Fibroblast of mammary gland (primary cell): ENCODE data around the gene MAP7D3.
A peak's percentile ranks its signal among the peaks of the same experiment; 100 is the strongest.

Experiments used
- DNase-seq: peaks from one replicate; pipeline ENCODE4 v3.0.0-alpha.2; 2010; ENCODE audit warnings: low read depth
- H3K4me3 ChIP-seq: 2 replicates; pipeline ENCODE4 v1.5.1; 2011; ENCODE audit warnings: low read depth, mild to moderate bottlenecking, low read length, moderate library complexity; ENCODE audit not compliant: control insufficient read depth
- CTCF ChIP-seq: conservative IDR thresholded peaks from 2 replicates; pipeline ENCODE4 v1.5.1; 2011; ENCODE audit warnings: low read depth, low read length, inconsistent platforms; ENCODE audit not compliant: control insufficient read depth, insufficient read depth

The MAP7D3 gene

DNA sequence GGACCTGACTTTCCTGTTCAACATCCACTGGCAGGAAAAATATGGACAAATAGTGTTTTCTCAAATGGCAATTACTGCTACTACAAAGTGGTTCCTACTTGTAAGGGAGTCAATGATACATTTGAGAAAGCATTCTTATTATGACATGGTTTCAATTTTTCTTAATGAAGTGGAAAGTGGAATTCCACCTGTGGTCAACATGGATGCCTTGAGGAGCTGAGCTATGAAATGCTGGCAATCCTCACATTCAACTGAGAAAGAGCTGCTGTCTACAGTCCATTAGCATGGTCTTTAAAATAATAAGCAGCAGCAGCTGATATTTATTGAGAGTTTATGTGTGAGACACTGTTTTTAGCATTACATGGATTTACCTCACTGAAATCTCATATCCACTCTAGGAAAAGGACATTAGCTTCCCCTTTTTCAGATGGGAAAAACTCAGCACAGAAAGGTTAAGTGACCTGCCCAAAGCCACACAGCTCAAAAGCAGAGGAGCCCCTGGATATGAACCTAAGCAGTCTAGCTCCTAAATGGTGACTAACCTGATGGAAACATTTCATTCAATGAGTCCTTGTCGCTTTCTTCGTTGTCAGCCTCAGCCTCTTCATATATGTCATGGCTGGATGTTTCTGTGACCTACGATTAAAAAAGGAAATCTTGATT, 29.2 kb downstream of the MAP7D3 start:
- no peak for TF ChIP-seq CTCF
- DNase-seq, result no peak
- H3K4me3 ChIP-seq, result no peak overlapping the region

- no peak overlapping the region for H3K4me3 ChIP-seq
- TF ChIP-seq CTCF, result no peak
- DNase-seq, result no peak
Observed at GRCh38 chrX:136220951-136221350, 30.2 kb downstream of the MAP7D3 start.

GRCh38 chrX:136220540-136220939, 30.7 kb downstream of the MAP7D3 start:
- DNase-seq, result no peak
- no peak overlapping the region for H3K4me3 ChIP-seq
- no peak for TF ChIP-seq CTCF

- no peak for DNase-seq
- H3K4me3 ChIP-seq, result no peak overlapping the region
- no peak for TF ChIP-seq CTCF
Observed at GRCh38 chrX:136219893-136220292, 31.3 kb downstream of the MAP7D3 start.

GRCh38 chrX:136215559-136215958, 35.6 kb downstream of the MAP7D3 start:
- peak; percentile 52 for DNase-seq
- H3K4me3 ChIP-seq, result no peak overlapping the region
- no peak for TF ChIP-seq CTCF

GRCh38 chrX:136214551-136214950, 36.6 kb downstream of the MAP7D3 start:
- no peak overlapping the region for H3K4me3 ChIP-seq
- DNase-seq, result peak; percentile 74
- no peak for TF ChIP-seq CTCF

DNA sequence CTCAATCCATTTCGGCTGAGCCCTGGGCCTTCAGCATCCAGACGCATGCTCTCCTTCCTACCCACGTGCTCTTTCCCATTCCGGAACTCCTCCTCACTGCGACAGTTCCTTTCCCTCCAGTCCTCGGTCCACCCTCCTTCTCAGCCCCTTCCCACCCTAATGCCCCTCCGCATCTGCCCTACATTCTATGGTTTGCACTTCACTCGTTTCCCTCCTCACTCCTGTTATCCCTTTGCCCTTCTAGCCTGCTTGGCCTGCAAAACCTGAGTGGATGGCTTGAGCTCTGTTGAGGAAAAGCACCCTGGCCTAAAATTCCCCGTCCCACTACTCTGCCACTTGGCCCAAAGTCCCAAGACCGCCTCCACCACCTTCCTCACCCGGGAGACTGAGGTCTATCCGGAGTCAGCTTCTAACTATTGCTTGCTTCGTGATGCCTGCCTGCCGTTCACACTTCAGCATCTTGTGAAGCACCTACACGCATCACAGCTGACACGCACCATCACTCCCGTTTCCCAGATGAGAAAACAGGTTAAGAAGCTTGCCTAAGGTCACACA, 38.6 kb downstream of the MAP7D3 start:
- TF ChIP-seq CTCF, result no peak
- no peak for DNase-seq
- no peak overlapping the region for H3K4me3 ChIP-seq
